PC-3 (cell line): ENCODE data around the gene ACTL10. TPM values are rescaled to one million over a fixed set of nuclear protein-coding genes. Genes with fewer than 3 reads are reported as not detected.
A peak's percentile ranks its signal among the peaks of the same experiment; 100 is the strongest.

ENCODE experiments used
- ATAC-seq: fragments of 200-7000 bp; cut with Tn5 transposase; 2 replicates; pipeline ENCODE4 v1.9.1; 2020; ENCODE audit warnings: mild to moderate bottlenecking, moderate library complexity
- BruUV-seq: library from RNA; stranded (reverse); fragments of 400-500 nt; replicated peaks from 2 replicates; lab custom pipeline; 2021; lab: Mats Ljungman, UMichigan
- CTCF ChIA-PET: fragments of 300-600 bp; sonication (Branson Sonifier 250); formaldehyde crosslinking; loops from one replicate; lab custom pipeline; 2022; ENCODE audit warnings: antibody characterized with exemption; lab: Charles Lee
- POLR2A ChIA-PET: fragments of 300-600 bp; sonication (Branson Sonifier 250); formaldehyde crosslinking; loops from one replicate; lab custom pipeline; 2022; ENCODE audit warnings: antibody characterized with exemption; ENCODE audit not compliant: unreplicated experiment; lab: Charles Lee
- DNase-seq: peaks from one replicate; pipeline ENCODE4 v3.0.0-alpha.2; 2015
- H2AFZ ChIP-seq: fragments of 300-600 bp; sonication (generic); 2 replicates; pipeline ENCODE4 v1.6.0; 2016; ENCODE audit warnings: antibody characterized with exemption, low read length
- H3F3A ChIP-seq: fragments of 300-600 bp; sonication (generic); one replicate; pipeline ENCODE4 v1.6.0; 2017; ENCODE audit warnings: antibody characterized with exemption, low read length, control low read depth, mild to moderate bottlenecking; ENCODE audit not compliant: unreplicated experiment
- H3K27ac ChIP-seq: fragments of 300-600 bp; sonication (generic); 2 replicates; pipeline ENCODE4 v1.5.1; 2016; ENCODE audit warnings: mild to moderate bottlenecking, low read length
- H3K27me3 ChIP-seq: fragments of 300-600 bp; sonication (generic); 2 replicates; pipeline ENCODE4 v1.6.1; 2016; ENCODE audit warnings: low read length, mixed read lengths
- H3K36me3 ChIP-seq: fragments of 300-600 bp; sonication (generic); 2 replicates; pipeline ENCODE4 v1.6.1; 2016; ENCODE audit warnings: low read depth, mixed run types, low read length, mixed read lengths
- H3K4me1 ChIP-seq: fragments of 300-600 bp; sonication (generic); 2 replicates; pipeline ENCODE4 v1.5.1; 2016; ENCODE audit warnings: low read length; ENCODE audit not compliant: insufficient read depth
- H3K4me2 ChIP-seq: fragments of 300-600 bp; sonication (generic); 2 replicates; pipeline ENCODE4 v1.6.0; 2016; ENCODE audit warnings: low read length
- H3K4me3 ChIP-seq: fragments of 300-600 bp; sonication (generic); 2 replicates; pipeline ENCODE4 v1.5.1; 2016; ENCODE audit warnings: mild to moderate bottlenecking, low read length, mixed read lengths
- H3K79me2 ChIP-seq: fragments of 300-600 bp; sonication (generic); 2 replicates; pipeline ENCODE4 v1.6.1; 2017; ENCODE audit warnings: low read length, mixed read lengths
- H3K9ac ChIP-seq: fragments of 300-600 bp; sonication (generic); 2 replicates; pipeline ENCODE4 v1.6.0; 2016; ENCODE audit warnings: mild to moderate bottlenecking, low read length
- H3K9me2 ChIP-seq: fragments of 300-600 bp; sonication (generic); replicated peaks from 2 replicates; pipeline ENCODE4 v1.6.1; 2016; ENCODE audit warnings: mixed run types, low read length, mixed read lengths
- H3K9me3 ChIP-seq: fragments of 300-600 bp; sonication (generic); 2 replicates; pipeline ENCODE4 v1.6.1; 2016; ENCODE audit warnings: low read length, mixed read lengths
- H4K20me1 ChIP-seq: fragments of 300-600 bp; sonication (generic); 2 replicates; pipeline ENCODE4 v1.6.1; 2016; ENCODE audit warnings: low read length, mixed read lengths
- CTCF ChIP-seq: fragments of 300-600 bp; sonication (generic); conservative IDR thresholded peaks from 2 replicates; pipeline ENCODE4 v1.5.1; 2017; ENCODE audit warnings: antibody characterized with exemption, low read depth, mild to moderate bottlenecking, low read length
- EZH2 ChIP-seq: fragments of 300-600 bp; sonication (generic); IDR thresholded peaks from one replicate; pipeline ENCODE4 v1.6.1; 2017; ENCODE audit warnings: antibody characterized with exemption, mild to moderate bottlenecking, low read length; ENCODE audit not compliant: unreplicated experiment
- EZH2phosphoT487 ChIP-seq: fragments of 300-600 bp; sonication (generic); IDR thresholded peaks from 2 replicates; pipeline ENCODE4 v1.6.1; 2018; ENCODE audit warnings: mild to moderate bottlenecking, antibody characterized with exemption, low read length, borderline replicate concordance
- intact Hi-C: fragments of 100-400 bp; cut with micrococcal nuclease; formaldehyde crosslinking; loops from 2 replicates; pipeline ENCODE4 v1.9.0; 2023
- total RNA-seq: library from RNA; depleted of rRNA; stranded (reverse); fragments of >200 nt; gene quantifications from 2 replicates; pipeline ENCODE4 v1.2.3, GENCODE V29; 2014

ACTL10 gene
- total RNA-seq, 1 experiment from 2014 or later, result 1.6 TPM

GRCh38 chr20:33653218-33653899 is 13.4 kb upstream of the ACTL10 start:
- Histone ChIP-seq H3K9me3 (no peaks in the 10 kb centered on the region), H3K27ac (no peak overlapping the region), H3F3A (no peaks in the 10 kb centered on the region), H3K9me2 (no peaks in the 10 kb centered on the region), H4K20me1 (no peaks in the 10 kb centered on the region), H3K27me3 (no peaks in the 10 kb centered on the region), H3K79me2 (no peaks in the 10 kb centered on the region), H2AFZ (no peak overlapping the region), H3K4me2 (0 out of 2 replicates have a peak overlapping the region, but pooled peaks have one; percentile 16), H3K4me3 (no peak overlapping the region), H3K9ac (no peak overlapping the region), H3K36me3 (no peaks in the 10 kb centered on the region; the same call in 1 of the 2 replicates), H3K4me1 (peaks cover 29% of the 10 kb centered on the region)
- CTCF ChIA-PET, result interaction anchor here (0.6 to 1.8 kb wide), 5 partner anchors 13 to 208 kb away, joined by 3 to 14 read pairs (median 4); partner anchors contain the start of gene ACTL10
- intact Hi-C loops, result loop anchor here (1.0 kb wide), 1 partner anchor 196 kb away; no protein-coding TSS in a partner anchor
- no peak for TF ChIP-seq EZH2
- TF ChIP-seq EZH2phosphoT487, result no peak
- TF ChIP-seq CTCF, result peak; percentile 92
- DNase-seq (peak; percentile 69), ATAC-seq (peak; percentile 66)
- TSS peak; percentile 14 for BruUV-seq
- POLR2A ChIA-PET, result no interaction called here

- peak; percentile 62 for DNase-seq
- H3K9ac ChIP-seq, result no peak overlapping the region
- no TSS peak for BruUV-seq
Observed at GRCh38 chr20:33653900-33654596, 12.7 kb upstream of the ACTL10 start.

More at GRCh38 chr20:33653900-33654596, 12.7 kb upstream of the ACTL10 start:
- Histone ChIP-seq H3K9me3 (no peaks in the 10 kb centered on the region), H3K4me1 (peaks cover 23% of the 10 kb centered on the region), H3K79me2 (no peaks in the 10 kb centered on the region), H3K4me2 (no peak overlapping the region), H3K27me3 (no peaks in the 10 kb centered on the region), H2AFZ (no peak overlapping the region), H3K9me2 (no peaks in the 10 kb centered on the region), H3F3A (no peaks in the 10 kb centered on the region), H3K36me3 (no peaks in the 10 kb centered on the region; the same call in 1 of the 2 replicates), H4K20me1 (no peaks in the 10 kb centered on the region), H3K27ac (no peak overlapping the region), H3K4me3 (no peak overlapping the region)
- ChIA-PET CTCF (interaction anchor here (1.1 to 1.8 kb wide), 4 partner anchors 127 to 209 kb away, joined by 3 to 14 read pairs (median 4); no protein-coding TSS in a partner anchor), POLR2A (interaction anchor here (0.8 kb wide), 1 partner anchor 197 kb away, joined by 3 read pairs; no protein-coding TSS in a partner anchor)
- TF ChIP-seq EZH2phosphoT487 (no peak), EZH2 (no peak), CTCF (no peak)
- intact Hi-C loops, result loop anchor here (1.0 kb wide), 1 partner anchor 197 kb away; no protein-coding TSS in a partner anchor
- ATAC-seq, result peak; percentile 33
